CD1c-positive myeloid dendritic cell (primary cell): ENCODE measurements around the gene APOBEC3A.
A peak's percentile ranks its signal among the peaks of the same experiment; 100 is the strongest.

Experiments used
- DNase-seq: peaks from one replicate; pipeline ENCODE4 v3.0.0-alpha.2; 2016; ENCODE audit errors: extremely low spot score

APOBEC3A gene

GRCh38 chr22:38957046-38957770, at the start of gene APOBEC3A:
Gene APOBEC3A, plus strand, starts transcription at chr22:38957609. Its CDS starts 83 bp downstream, at chr22:38957692.
- peak; percentile 74 for DNase-seq

GRCh38 chr22:38907767-38908166, 49.6 kb upstream of the APOBEC3A start:
- no peak for DNase-seq

- no peak for DNase-seq
Observed at GRCh38 chr22:38911434-38911833, 46.0 kb upstream of the APOBEC3A start.

- no peak for DNase-seq
Observed at GRCh38 chr22:38919631-38920190, 37.7 kb upstream of the APOBEC3A start.

- DNase-seq, result no peak
Observed at GRCh38 chr22:38921120-38921519, 36.3 kb upstream of the APOBEC3A start.

- no peak for DNase-seq
Observed at GRCh38 chr22:38921806-38922205, 35.6 kb upstream of the APOBEC3A start.

- DNase-seq, result no peak
Observed at GRCh38 chr22:38923463-38924346, 33.7 kb upstream of the APOBEC3A start.

GRCh38 chr22:38924347-38924952, 33.0 kb upstream of the APOBEC3A start:
- no peak for DNase-seq

GRCh38 chr22:38925571-38926041, 31.8 kb upstream of the APOBEC3A start:
- no peak for DNase-seq

- peak; percentile 78 for DNase-seq
Observed at GRCh38 chr22:38927033-38927781, 30.2 kb upstream of the APOBEC3A start.

GRCh38 chr22:38930512-38930911, 26.9 kb upstream of the APOBEC3A start:
- DNase-seq, result no peak

- no peak for DNase-seq
Observed at GRCh38 chr22:38935023-38935422, 22.4 kb upstream of the APOBEC3A start.

GRCh38 chr22:38935616-38936015, 21.8 kb upstream of the APOBEC3A start:
- DNase-seq, result no peak

GRCh38 chr22:38936562-38936961, 20.8 kb upstream of the APOBEC3A start:
- DNase-seq, result no peak

GRCh38 chr22:38937036-38937435, 20.4 kb upstream of the APOBEC3A start:
- no peak for DNase-seq

GRCh38 chr22:38937541-38937940, 19.9 kb upstream of the APOBEC3A start:
- DNase-seq, result no peak

- no peak for DNase-seq
Observed at GRCh38 chr22:38938221-38938620, 19.2 kb upstream of the APOBEC3A start.

GRCh38 chr22:38938925-38939324, 18.5 kb upstream of the APOBEC3A start:
- DNase-seq, result no peak

GRCh38 chr22:38940811-38941384, 16.5 kb upstream of the APOBEC3A start:
- peak; percentile 33 for DNase-seq

GRCh38 chr22:38941488-38941987, 15.9 kb upstream of the APOBEC3A start:
- DNase-seq, result peak; percentile 97

- no peak for DNase-seq
Observed at GRCh38 chr22:38942702-38943101, 14.7 kb upstream of the APOBEC3A start.
